VCaP (cell line): ENCODE measurements around the gene ANKRD13B.
A peak's percentile ranks its signal among the peaks of the same experiment; 100 is the strongest.

ENCODE experiments used
- H3K27ac ChIP-seq: fragments of 450-650 bp; 2 replicates; pipeline ENCODE4 v1.5.1; 2017
- TF ChIP-seq, protein P1 (sequence below): fragments of 450-650 bp; conservative IDR thresholded peaks from 2 replicates; pipeline ENCODE4 v1.5.1; 2017; ENCODE audit warnings: mild to moderate bottlenecking, moderate library complexity

ANKRD13B gene

DNA sequence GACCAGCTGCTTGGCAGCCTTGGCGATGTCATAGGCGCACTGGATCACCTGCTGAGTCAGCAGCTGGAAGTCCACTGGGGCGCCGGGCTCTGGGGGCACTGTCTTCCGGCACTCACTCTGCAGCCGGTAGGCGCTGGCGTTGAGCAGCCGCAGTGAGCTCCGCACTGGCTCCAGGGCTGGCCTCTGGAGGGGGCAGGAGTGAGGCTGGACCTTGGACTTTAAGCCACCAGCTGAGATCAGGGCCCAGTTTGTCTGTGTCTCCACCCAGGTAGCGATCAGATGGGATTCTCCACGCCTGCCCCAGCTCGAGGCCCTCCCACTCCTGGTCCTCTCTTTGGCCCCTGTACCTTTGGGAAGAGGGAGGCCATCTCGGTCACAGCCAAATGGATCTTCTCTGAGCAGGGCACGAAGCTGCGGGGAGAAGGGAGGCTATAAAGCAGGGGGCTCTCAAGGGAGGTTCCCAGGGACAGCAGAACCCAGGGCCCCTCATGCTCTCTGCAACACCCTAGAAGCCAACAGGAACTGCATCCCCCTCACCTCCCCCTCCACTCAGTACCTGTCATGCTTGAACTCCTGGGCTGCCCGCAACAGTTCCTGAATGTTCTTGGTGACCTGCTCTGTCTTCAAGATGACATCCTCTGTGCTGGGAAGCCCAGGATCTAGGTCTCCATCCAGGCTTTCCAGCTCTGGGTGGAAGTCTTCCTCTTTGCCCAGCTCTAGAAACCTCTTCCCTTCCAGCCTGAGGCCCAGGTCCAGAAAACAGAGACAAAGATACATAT is 18.0 kb upstream of the ANKRD13B start:
- no peak overlapping the region for H3K27ac ChIP-seq
- TF ChIP-seq, protein P1, sequence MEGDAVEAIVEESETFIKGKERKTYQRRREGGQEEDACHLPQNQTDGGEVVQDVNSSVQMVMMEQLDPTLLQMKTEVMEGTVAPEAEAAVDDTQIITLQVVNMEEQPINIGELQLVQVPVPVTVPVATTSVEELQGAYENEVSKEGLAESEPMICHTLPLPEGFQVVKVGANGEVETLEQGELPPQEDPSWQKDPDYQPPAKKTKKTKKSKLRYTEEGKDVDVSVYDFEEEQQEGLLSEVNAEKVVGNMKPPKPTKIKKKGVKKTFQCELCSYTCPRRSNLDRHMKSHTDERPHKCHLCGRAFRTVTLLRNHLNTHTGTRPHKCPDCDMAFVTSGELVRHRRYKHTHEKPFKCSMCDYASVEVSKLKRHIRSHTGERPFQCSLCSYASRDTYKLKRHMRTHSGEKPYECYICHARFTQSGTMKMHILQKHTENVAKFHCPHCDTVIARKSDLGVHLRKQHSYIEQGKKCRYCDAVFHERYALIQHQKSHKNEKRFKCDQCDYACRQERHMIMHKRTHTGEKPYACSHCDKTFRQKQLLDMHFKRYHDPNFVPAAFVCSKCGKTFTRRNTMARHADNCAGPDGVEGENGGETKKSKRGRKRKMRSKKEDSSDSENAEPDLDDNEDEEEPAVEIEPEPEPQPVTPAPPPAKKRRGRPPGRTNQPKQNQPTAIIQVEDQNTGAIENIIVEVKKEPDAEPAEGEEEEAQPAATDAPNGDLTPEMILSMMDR, result no peak

DNA sequence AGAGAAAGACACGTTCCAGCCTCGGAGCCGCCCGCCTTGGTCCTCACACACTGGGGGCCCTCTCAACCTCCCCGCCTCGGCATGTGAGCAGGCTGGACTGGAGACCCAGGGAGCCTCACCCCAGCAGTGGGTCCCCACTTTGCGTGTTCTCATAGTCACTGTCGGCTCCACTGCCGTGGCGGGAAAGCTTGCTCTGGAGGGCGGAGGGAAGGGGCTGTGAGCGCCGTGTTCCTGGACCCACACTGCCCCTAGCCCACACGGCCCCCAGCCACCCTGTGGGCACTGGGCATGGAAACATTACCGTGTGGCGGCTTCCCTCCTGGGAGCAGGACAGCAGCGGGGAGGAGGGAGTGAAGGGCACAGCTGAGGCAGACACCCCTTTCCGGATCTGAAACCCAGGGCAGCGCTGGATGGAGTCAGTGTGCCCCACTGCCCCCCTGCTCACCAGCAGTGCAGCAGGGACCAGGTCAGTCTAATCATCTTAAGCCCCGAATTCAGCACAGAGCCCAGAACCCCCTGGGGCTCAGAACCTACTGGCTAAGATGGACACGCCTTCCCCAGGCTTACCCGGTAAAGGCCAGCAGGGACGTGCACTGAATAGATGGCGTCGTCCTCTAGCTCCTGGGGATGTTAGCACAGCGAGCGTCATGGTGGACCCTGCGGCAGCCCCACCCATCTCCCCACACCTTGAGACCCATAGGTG is 17.3 kb upstream of the ANKRD13B start:
- H3K27ac ChIP-seq, result no peak overlapping the region
- TF ChIP-seq, protein P1, result no peak

DNA sequence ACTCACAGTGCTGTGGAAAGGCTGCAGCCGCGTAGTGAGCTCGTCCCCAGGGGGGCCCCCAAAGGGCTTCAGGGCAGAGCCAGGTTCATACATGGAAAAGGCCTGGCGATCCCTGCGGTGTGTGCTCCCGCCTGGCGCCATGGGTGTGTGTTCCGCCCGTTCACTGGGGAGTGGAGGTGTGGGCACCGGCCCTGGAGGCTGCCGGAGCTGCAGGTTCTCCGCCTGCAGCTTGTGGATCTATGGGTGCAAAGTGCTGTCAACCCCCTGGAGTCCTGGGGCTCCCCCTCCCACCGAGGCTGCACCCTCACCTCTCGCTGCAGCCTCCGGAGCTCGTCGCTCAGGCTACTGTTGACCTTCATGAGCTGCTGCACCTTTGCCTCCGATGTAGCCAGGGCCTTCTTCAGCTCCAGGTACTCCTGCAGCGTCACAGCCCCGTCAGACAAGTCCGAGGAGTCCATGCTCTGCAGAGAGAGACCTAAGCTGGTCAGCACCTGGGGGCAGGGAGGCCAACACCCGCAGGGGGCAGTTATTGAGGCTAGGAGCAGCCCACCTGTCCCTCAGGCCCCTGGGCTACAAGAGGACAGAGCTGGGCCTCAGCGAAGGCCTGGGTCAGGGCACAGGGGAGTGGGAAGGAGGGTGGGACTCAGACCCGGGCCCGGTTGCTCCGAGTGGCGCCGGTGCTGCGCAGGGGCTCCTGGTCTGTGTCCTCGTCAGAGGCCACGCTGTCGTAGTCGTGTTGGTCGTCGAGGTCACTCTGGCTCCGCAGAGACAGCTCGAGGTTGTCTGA is 16.5 kb upstream of the ANKRD13B start:
- no peak overlapping the region for H3K27ac ChIP-seq

DNA sequence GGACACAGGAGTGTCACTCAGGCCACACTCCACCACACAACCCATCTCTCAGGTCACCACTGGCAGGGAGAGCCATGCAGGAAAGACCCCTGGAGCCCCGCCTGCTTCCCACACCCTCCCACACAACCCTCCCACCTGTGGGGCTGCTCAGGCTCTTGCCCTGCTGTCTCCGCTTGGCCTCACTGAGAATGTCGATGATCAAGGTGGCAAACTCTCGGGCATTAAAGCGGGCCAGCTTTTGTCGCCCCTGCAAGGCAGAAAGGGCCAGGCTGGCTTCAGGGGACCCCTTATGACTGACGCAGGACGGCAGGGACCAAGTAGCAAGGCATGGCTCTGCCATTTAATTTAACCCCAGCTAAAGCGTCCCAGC is 15.9 kb upstream of the ANKRD13B start:
- TF ChIP-seq, protein P1, result no peak
- no peak overlapping the region for H3K27ac ChIP-seq

More for the DNA sequence above, 16.5 kb upstream of the ANKRD13B start:
- TF ChIP-seq, protein P1, result no peak

DNA sequence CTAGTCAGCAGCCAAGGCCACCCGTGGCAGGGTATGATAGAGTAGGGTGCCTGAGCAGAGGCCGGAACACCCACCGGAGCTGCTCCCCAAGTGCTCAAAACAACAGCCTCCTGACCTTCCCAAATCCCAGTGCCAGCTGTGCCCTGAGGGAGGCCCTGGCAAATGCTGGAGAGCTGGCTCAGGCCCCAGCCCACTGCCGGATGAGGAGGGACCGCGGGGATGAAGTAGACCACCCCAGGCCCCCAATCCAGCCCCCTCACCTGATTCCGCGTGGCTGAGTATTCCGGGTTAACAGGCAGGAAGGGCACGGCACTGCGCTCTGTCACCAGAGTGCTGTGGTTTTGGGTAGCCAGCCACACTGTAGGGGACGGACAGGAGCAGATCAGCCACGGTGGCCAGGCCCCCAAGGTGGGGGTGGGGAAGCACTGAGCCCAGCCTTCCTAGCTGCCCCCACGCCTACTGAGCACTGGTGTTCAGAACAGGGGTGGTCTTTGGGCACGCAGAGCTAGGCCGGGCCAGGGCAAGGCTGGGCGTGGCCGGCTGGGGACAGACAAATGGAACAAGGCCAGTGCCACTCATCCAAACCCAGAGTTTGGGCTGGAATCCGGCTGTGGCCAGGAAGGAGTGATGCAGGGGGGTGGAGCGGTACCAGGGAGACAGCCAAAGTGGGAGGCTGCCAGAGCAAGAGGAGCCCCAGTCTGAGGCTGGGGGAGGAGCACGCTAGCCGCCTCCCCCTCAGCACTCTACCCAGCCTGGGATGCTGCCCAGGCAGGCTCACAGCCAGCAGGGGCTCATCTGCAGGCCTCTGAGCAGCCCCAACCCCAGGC is 15.3 kb upstream of the ANKRD13B start:
- TF ChIP-seq, protein P1, result no peak
- H3K27ac ChIP-seq, result 0 out of 2 replicates have a peak overlapping the region, but pooled peaks have one; percentile 59

DNA sequence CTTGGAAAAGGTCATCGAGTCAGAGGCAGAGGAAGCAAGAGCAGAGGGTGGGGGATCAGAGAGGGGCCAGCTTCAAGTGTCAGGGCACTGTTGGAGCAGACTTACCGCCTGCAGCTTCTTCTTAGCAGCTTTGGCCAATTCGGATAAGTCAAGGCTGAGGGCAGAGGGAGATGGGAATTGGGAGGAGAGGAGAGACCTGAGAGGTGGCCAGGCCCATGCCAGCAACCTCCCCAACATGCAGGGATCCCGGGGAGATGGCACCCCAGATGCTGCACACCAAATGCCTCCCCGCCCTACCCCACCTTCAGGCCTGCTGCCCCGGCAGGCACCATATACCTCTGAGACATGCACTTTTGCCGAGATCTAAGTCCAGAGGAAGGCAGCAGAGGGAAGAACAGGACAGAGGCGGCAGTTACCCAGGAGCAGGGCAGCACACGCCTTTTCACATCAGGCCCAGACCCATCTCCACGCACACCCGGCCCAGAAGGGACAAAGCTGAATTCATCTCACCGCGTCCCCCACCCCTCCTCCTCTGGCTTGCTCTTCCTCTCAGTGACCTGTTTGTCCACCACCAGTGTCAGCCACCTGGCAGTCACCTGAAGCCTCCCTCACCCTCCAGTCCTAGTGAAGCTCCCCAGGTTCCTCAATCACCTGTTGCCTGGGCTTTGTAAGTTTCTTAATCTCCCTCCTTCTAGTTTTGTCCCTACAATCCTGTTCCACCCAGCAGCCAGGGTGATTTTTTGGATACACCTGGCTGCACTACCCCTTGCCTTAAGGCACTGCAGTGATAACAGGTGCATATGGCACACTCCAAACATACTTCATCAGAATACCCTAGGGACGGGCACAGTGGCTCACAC is 14.1 kb upstream of the ANKRD13B start:
- H3K27ac ChIP-seq, result peak overlapping the region; percentile 59; the same call in 1 of the 2 replicates
- TF ChIP-seq, protein P1, result no peak
